Measurements from ENCODE around the gene CDKAL1.

GRCh38 chr6:21031182-21031581 is 496.9 kb downstream of the CDKAL1 start:
- no peak for TF ChIP-seq CTCF (IDR thresholded peaks at IDR 0.05)
- no peak for TF ChIP-seq POLR2A (IDR thresholded peaks at IDR 0.05)
- TF ChIP-seq EP300 (IDR thresholded peaks at IDR 0.05) = no peak

Measured in tibial nerve (tissue), 4 donors.